Dedifferentiated amniotic fluid mesenchymal stem cell (primary cell): Measurements from ENCODE around the gene RIC1.
"Not testable (repeated sequence)": the region's sequence is repeated elsewhere in the genome, so short reads cannot be mapped to it uniquely, and the experiment has no call there.

Experiments used
- DNase-seq: peaks from one replicate; pipeline ENCODE4 v3.0.0-alpha.2; 2016; ENCODE audit errors: extremely low spot score

Gene RIC1

DNA sequence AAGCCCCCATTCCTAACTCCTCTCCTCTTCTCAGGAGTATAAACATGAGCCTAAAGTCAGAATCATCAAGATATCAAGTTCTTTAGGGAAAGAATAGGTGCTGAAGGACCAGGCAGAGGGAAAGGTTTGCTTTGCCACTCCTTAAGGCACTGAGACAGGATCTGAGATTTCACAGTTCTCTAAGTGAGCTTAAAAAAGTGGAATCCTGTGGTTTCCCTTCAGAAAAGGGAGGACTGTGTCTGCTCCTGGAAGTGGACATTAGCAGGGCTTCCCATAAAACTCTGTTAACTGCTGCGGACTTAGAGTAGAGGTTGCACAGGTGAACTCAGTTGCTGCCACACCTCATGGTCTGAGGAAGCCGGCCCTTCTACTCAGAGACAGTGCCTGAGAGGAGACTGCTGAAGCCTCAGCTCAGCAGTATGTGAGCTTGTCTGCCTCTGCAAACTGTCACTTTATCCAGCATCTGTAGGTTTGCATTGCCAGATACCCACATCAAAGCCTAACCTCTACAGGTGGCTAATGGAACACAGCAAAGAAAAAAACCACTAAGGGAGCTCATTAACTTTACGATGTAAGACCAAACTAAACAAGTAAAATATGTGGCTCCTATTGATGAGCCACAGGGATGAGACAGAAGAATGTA, 42.9 kb downstream of the RIC1 start:
- DNase-seq, result no peak

DNA sequence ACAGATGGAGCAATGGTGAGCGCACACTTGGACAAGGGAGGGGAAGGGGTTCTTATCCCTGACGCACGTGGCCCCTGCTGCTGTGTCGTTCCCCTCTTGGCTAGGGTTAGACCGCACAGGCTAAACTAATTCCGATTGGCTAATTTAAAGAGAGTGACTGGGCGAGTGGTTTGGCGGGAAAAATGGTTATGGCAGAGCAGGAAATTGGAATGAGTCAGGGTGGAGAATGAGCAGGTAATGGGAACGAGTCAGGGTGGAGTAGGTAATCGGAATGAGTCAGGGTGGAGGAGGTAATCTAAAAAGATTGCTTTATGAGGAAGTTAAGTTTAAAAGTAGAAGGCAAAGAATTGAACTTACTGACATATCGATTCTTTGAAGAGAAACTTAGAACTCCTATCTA, 46.1 kb downstream of the RIC1 start:
- not testable (repeated sequence) for DNase-seq

DNA sequence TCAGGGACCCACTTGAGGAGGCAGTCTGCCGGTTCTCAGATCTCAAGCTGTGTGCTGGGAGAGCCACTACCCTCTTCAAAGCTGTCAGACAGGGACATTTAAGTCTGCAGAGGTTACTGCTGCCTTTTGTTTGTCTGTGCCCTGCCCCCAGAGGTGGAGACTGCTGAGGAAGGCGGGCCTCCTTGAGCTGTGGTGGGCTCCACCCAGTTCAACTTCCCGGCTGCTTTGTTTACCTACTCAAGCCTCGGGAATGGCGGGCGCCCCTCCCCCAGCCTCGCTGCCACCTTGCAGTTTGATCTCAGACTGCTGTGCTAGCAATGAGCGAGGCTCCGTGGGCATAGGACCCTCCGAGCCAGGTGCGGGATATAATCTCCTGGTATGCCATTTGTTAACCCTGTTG, 54.7 kb downstream of the RIC1 start:
- not testable (repeated sequence) for DNase-seq

DNA sequence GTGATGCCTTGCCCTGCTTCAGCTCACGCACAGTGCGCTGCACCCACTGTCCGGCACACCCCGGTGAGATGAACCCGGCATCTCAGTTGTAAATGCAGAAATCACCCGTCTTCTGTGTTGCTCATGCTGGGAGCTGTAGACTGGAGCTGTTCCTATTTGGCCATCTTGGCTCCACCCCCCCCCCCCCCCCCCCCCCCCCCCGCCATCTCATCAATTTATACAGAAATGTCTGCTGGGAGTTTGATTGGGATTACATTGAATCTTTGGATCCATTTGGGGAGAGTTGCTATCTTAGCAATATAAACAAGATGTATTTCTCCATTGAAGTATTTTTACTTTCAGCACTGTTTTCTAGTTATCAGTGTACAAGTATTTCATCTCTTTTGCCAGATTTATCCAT, 55.2 kb downstream of the RIC1 start:
- DNase-seq, result no peak

DNA sequence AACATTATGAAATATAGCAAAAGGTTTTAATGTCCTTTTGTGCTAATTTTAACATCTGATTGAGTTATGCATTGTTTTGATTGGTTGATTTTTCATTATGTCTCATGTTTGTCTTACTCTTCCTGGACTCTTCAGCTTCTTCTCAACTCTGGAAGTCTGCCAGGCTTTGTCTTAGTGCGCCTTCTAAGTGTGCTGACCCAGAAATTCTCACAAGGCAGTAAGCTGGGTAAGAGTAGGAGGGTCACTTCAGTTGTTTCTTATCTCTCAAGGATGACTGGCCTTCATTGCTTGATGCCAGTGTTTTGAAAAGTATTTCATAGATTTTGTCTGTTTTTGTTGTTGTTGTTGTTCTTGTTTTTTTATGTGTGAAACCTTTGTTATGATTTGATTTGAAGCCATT, 59.2 kb downstream of the RIC1 start:
- DNase-seq, result no peak

DNA sequence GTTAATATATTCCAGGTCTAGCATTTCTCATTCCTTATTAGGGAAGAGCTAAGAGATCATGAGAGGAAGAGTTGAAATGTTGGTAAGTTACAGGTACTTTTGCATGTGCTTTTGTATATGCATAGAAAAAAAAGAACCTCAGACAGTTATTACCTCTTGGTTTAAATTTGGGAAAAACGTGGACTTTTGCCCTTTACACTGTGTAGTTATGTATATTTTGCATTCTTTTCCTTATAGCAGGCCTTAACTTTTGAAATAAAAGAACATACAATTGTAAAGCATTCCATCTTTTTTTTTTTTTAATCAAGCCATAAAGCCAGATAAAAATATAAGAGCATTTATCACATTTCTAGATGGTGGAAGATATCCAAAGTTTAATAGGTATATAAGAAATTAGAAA, 61.4 kb downstream of the RIC1 start:
- no peak for DNase-seq

DNA sequence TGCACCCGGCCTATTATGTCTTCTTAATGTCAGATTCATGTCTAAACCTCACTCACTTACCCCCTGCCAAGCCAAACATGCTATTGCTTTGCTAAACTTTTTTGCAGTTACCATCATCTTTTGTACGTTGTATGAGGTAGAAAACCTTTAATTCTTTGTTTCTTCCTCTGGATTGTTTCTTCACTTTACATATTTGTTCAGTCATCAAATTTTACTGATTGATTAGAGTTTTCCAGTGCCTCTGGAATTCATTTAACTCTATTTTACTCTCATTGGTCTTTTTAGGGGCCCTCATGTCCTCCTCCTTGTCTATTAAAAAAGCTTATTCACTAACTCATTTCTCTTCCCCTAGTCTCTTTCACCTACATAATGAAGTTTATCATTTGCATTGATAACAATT, 67.0 kb downstream of the RIC1 start:
- DNase-seq, result no peak

DNA sequence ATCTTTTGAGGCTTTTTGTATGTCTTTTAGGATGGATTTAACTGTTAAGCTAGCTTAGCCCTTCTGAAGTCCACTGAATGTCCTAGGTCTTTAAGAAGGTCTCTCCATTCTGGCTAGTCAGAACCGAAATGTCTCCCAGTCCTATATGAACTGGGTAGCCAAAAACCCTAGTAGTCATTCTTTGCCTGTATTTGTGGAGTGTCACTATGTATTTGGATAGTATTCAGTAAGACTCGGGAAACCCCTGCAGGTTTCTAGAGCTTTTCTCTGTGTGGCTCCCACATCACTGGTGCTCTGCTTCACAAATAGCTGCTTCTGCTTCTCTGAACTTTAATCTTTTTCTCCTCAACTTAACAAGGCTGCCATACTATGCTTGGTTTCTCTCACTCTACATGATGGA, 68.0 kb downstream of the RIC1 start:
- DNase-seq, result no peak

DNA sequence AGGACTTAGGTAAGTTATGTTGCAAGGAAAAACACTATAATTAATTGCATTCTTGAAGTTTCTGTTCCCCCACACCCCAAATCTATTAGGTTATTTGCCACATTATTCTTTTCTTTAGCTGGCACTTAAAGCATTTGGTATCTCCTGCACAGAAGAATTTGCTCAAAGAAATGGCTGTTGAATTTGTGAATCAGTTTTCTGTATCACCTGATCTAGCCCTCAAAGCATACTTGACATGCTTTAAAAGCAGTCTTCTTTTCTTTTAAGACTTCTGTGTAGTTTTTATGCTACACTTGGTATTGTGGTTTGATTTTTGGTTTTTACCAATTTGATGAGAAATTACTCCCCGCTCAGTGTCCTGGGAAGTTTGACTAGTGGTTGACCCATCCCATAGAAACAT, 69.1 kb downstream of the RIC1 start:
- no peak for DNase-seq

DNA sequence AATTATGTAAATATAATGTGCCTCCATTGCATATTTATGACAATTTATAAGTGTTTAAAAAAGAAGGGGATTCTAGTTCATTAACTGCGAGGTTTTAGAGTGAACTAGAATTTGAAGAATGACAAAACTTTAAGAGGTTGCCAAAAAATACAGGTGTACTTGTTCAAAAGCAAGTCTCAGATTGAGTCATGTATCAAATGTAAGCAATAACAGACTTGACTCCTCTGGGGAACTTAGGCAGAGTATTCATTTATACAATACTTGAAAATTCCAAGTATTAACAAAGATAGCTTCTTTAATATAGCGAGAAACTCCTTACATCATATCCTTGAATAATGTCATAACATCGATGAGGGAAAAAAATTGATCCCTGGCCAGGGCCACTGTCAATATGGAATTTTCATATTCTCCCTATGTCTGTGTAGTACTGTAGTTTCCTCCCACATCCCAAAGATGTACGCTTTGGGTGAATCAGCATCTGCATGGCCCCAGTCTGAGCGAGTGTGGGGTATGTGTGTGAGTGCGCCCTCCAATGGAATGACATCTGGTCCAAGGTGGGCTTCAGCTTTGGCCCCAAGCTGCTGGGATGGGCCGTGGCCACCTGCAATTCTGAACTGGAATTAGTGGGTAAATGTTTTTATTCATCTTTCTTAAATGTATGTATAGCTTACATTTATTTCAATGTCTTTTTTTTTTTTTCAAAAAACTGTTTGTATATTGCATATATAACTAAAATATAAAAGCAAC, 70.1 kb downstream of the RIC1 start:
- no peak for DNase-seq

DNA sequence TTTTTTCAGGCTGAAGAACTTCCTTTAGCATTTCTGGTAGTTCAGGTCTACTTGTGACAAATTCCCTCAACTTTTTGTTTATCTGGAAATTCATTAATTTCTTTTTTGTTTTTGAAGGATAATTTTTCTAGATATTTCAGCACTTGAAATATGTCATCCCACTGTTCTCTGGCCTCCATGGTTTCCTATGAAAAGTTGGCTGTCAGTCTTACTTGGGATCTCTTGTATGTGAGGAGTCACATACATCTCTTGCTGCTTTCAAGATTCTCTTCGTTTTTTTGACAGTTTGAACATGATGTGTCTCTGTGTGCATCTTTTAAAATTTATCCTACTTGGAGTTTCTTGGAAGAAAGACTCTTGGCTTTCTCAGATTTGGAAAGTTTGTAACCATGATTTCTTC, 79.5 kb downstream of the RIC1 start:
- no peak for DNase-seq

DNA sequence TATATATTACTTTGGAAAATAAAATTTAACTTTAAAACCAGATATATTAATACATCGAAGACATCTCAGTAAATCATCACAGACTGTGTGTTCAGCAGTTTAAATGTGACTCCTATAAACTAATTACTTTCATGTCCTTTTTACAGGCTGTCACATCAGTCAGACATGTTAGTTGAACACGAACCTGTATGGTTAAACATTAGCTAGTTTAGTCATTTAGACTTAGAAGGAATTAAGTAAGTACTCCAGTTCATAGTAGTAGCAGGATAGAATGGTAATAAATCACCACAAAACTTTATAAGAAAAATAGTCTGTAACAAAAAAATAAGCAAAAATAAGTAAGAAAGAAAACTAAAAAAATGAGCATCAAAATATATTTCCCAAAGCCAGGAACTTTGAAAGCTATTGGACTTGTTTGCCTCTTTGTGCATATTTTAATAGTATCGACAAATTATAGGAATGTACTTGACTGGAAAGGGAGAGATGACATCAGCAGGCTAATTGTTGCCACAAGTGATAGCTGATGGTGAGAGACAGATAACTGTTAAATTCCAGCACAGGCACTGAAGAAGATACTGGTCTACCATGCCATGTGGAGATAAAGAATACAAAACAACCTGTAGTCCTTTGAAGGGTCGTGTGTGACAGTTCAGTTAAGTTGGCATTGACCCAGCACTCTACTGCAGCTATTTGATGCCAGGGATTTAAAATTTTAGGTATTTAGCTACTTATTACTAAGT, 83.9 kb downstream of the RIC1 start:
- no peak for DNase-seq

DNA sequence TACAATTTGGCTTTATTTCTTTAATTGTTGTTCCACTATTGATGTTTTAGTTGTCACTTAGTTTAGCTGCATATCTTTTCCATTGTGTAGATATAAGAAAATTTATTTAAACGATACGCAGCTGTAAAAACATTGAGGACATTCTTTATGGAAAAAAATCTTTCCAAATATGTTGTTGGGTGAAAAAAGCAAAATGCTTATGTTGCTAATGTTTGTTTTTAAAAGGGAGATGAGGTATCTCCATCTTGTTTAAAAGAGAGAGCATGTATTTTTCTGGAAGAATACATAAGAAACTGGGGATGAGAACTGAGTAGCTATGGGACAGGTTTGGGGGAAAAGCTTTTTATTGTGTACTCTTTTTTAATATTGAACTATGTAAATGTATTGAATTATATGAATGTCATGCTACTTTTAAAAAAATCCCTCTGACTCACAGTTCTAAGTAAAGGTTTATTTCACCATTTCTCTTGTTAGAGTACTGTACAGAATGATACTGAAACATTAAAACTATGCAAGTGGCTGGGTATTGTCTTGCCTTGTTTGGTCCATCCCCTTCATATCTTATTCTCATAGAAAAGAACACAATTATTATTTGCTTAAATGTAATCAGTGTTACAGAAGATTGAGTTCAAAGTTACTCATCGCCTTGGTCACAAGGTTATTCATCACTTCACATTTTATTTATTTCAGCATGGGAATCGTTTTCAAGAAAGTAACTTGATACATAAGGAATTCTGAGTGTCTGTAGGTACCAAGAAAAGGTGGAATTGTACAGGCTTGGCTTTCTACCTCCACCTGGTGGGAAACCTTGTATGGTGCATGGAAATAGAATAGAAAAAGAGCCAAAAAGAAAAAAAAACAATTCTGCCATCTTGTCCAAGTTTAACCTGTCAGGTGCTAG, 85.8 kb downstream of the RIC1 start:
- DNase-seq, result peak; percentile 30

DNA sequence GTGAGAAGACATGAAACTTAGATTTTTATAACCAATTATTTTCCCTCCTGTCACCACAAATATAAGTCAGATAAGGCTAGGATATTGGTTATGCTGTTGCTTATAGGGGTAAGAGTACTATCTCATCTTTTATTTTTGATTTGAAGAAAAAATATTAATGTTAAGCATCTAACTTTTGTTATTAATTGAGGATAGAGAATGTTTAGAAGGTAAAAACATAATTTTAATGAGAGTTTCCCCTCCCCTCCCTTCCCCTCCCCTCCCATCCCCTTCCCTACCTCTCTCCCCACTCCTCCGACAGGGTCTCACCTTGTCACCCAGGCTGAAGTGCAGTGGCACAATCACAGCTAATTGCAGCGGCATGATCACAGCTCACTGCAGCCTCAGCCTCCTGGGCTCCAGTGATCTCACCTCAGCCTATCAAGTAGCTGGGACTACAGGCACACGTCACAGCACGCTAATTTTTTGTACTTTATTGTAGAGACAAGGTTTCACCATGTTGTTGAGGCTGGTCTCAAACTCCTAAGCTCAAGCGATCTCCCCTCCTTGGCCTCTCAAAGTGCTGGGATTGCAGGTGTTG, 86.7 kb downstream of the RIC1 start:
- DNase-seq, result no peak

DNA sequence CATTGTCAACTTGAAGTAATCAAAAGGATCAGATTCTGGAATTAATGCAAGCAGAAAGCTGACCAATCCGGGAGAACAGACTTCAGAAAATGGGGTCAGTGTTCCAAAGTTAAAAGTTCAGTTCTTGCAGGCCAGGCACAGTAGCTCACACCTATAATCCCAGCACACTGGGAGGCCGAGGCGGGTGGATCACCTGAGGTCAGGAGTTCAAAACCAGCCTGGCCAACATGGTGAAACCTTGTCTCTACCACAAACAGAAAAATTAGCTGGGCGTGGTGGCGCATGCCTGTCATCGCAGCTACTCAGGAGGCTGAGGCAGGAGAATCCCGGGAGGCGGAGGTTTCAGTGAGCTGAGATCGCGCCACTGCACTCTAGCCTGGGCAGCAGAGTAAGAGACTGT, 88.5 kb downstream of the RIC1 start:
- not testable (repeated sequence) for DNase-seq

DNA sequence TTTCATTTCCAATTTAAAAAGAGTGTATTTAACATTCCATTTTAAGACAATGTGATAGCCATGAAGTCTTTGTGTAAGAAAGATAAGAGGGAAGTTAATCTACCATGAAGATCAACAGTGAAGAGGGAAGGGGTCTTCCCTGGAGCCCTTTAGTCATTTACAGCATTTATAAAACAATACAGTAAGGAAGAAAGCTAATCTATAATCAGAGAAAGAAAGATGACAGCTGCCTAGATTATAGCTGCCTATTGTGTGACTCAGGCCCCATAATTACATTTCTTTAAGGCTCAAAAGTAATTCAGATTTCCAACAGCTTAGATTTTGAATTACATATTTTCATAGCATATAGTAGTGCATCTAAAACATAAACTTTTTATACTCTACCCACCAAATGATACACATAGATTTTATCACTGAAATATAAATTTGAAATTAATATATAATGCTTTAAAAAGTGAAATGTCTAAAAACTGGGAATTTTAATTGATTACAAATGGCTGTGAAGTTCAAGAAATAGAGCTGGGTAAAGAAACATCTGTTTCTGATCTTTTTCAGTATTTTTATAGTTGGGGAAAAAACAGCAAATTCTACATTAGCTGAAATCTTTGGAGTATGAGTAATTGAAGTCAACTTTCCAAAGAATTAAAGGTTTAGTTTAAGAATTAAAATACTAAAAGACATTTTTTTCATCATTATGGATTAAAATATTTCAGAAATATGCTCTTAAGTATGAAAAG, 89.6 kb downstream of the RIC1 start:
- DNase-seq, result peak; percentile 56

DNA sequence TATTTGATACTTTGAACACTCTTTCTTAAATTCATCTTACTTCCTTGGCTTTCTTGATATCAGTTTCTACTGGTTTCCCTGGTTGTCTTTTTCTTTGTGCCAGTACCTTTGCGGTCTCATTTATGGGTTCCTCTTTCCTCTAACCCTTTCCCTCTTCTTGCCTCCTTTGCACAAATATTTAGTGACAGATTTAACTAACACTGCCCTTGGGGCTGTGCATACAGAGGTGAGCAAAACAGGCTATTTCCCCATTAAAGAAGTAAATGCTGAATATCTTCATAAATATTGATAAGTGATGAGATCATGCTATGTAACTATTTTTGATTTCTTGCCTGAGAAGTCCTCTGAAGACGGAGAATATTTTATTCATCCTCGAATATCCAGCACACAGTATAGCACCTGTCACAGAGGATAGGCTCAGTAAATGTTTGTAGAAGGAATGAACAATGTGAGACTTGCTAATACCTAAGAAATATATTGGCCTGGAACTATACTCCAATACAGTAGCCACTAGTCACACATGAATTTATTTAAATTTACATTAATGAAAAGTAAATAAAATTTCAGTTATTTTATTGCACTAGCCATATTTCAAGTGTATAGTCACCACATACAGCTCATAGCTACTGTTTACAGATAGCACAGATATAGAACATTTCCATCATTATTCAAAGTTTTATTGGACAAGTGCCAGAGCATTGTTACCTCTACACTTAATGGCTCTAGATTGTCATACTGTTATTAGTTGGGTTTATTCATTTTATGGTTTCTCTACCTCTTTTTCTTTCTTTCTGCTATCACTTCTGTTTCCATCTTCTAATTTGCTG, 90.4 kb downstream of the RIC1 start:
- DNase-seq, result no peak

DNA sequence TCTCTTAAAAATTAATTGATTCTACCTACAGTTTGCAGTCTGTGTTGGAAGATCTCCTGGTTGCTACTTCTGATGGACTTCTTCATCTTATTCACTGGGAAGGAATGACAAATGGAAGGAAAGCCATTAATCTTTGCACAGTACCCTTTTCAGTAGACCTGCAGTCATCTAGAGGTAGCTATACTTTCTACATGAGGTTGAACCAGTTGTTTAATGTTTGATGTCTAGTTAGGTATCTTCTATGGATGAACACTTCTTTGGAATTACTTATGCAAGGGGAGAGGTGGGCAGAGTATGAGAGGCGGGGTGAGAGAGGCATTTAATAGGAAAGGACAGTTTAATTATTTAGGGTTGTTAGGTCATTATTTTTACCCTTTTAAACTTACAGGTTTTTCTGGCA, 91.2 kb downstream of the RIC1 start:
- DNase-seq, result no peak

DNA sequence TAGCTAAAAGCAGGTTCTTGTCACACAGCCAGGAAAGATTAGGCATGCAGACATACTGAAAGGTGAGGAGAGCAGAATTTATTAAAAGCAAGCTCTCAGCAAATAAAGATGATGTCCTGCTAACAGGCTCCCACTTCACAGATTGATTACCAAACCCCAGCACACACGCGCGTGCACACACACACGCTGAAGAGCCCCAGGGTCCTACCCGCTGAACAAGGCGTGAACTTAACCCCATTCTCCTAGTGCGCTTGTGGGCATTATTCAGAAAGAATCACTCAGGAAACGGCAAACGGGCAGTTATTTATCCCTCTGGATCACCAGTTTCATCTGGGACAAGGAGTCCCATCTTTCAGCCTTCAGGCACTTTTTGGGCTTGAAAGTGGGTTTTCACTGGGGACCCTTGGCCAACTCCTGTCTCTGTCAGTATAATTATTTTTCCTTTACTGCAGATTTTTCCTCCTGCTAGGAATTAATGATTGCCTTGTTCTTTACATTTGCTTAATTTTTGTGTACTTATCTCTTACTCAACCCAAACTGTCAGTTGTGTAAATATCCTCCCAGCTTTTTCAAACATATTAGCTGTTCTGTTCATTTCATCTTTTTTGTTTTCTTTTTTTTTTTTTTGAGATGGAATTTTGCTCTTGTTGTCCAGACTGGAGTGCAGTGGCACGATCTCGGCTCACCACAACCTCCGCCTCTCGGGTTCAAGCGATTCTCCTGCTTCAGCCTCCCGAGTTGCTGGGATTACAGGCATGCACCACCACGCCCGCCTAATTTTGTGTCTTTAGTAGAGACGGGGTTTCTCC, 92.6 kb downstream of the RIC1 start:
- no peak for DNase-seq
